Activated T-helper 17 cell treated with anti-CD3 and anti-CD28 coated beads, Interleukin-2, amount 50 U/mL, for 72 hours (primary cell): Measurements from ENCODE around the gene CELSR3. TPM values are rescaled to one million over a fixed set of nuclear protein-coding genes. Genes with fewer than 3 reads are reported as not detected.

Source experiments
- ATAC-seq: fragments of 150-1000 bp; cut with Tn5 transposase; replicated peaks from 2 replicates; pipeline ENCODE4 v1.10.0; 2021; ENCODE audit warnings: mild to moderate bottlenecking, moderate library complexity
- H3K27ac Mint-ChIP-seq: one replicate; pipeline ENCODE4 v1.8.0; 2022; ENCODE audit warnings: mixed read lengths
- H3K27me3 Mint-ChIP-seq: one replicate; pipeline ENCODE4 v1.8.0; 2022; ENCODE audit warnings: mixed read lengths
- H3K36me3 Mint-ChIP-seq: one replicate; pipeline ENCODE4 v1.8.0; 2022; ENCODE audit warnings: low read depth, mild to moderate bottlenecking, mixed read lengths
- H3K4me1 Mint-ChIP-seq: one replicate; pipeline ENCODE4 v1.8.0; 2022; ENCODE audit warnings: mixed read lengths
- H3K4me3 Mint-ChIP-seq: one replicate; pipeline ENCODE4 v1.8.0; 2022; ENCODE audit warnings: mild to moderate bottlenecking, mixed read lengths
- H3K9me3 Mint-ChIP-seq: one replicate; pipeline ENCODE4 v1.8.0; 2022; ENCODE audit warnings: mixed read lengths
- total RNA-seq, 2 donors: library from RNA; stranded (reverse); gene quantifications; one replicate each; pipeline ENCODE4 v1.2.3, GENCODE V29; 2022

CELSR3 gene
- total RNA-seq, 2 donors from 2014 or later = 20.3 to 27.1 TPM

DNA sequence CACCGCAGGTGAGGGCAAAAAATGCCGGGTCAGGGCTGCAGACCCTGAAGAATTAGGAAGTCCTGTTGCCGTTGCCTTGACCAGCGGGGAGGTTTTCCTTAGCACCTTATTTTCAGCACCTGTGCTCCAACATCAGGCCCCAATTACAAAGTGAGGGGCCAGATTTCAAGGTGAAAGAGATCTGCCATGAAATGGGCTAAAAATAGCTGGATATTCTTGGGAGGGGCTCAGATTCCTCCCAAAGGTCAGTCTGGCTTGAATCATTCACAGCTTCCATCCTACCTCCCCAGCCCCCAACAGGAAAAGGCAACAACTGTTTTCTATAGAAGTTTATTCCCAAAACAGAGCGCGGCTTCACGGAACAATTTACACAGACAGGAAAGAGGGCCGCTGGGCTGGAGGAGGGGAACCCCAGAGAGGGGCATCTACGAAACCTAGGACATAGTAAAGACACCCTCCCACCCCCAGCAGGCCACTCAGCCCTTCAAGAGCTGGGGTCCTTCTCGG, 26.5 kb downstream of the CELSR3 start:
- no peaks in the 10 kb centered on the region for H3K27me3 Mint-ChIP-seq
- H3K36me3 Mint-ChIP-seq = peaks cover 25% of the 10 kb centered on the region
- ATAC-seq = no peak
- no peak overlapping the region for H3K27ac Mint-ChIP-seq
- no peaks in the 10 kb centered on the region for H3K9me3 Mint-ChIP-seq
- peaks cover 8% of the 10 kb centered on the region for H3K4me1 Mint-ChIP-seq
- peak overlapping the region; percentile 77 for H3K4me3 Mint-ChIP-seq

DNA sequence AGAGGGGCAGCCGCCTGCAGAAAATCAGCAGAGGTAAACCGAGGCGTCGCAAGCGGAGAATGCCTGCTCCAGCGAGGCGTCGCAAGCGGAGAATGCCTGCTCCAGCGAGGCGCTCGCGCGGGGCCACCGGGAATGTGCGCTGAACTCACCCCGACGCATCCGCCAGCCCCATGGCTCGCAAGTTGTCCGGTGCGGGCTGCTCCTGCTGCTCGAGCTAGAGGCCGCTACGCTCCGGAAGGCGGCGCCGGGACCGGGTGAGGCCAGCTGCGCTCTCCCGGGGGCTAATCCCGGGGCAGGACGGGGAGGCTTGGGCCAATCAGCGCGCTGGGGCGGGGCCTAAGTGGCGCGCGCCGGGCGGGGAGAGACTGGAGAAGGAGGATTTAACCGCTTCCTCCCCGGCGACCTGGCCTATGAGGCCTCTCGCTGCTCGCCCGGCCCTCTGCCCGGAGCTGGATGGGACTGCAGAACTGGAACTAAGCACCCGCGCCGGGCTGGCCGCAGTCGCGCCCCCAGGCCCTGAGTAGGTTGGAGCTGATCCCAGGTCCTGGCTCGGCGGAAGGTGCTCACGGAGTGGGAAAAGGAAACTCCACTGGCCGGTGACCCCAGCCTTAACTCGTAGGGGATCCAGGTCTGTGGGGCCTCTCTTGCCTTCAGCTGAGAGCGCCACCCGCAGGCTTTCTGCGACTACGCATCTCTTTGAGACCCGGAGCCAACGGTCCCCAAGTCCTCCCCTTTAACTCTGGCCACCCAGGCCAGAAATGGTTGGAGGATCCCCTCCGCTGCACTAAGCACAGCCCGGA, 27.3 kb downstream of the CELSR3 start, which contains the start of gene SLC26A6:
Gene SLC26A6, minus strand, starts transcription at position 240 of the 800 bp plus-strand sequence. Its CDS starts 68 bp downstream, at position 172.
- Mint-ChIP-seq H3K4me1 (peaks cover 8% of the 10 kb centered on the region), H3K27ac (peak within 1 kb of the TSS; percentile 58), H3K9me3 (no peaks in the 10 kb centered on the region), H3K36me3 (peaks cover 22% of the 10 kb centered on the region), H3K4me3 (peak within 1 kb of the TSS; percentile 77), H3K27me3 (no peaks in the 10 kb centered on the region)
- ATAC-seq = peak; percentile 98

GRCh38 chr3:48634661-48635221, 27.9 kb downstream of the CELSR3 start:
- no peaks in the 10 kb centered on the region for H3K27me3 Mint-ChIP-seq
- peak overlapping the region; percentile 77 for H3K4me3 Mint-ChIP-seq
- peak overlapping the region; percentile 38 for H3K27ac Mint-ChIP-seq
- H3K4me1 Mint-ChIP-seq = peaks cover 8% of the 10 kb centered on the region
- peak; percentile 13 for ATAC-seq
- H3K9me3 Mint-ChIP-seq = no peaks in the 10 kb centered on the region
- H3K36me3 Mint-ChIP-seq = peaks cover 17% of the 10 kb centered on the region

DNA sequence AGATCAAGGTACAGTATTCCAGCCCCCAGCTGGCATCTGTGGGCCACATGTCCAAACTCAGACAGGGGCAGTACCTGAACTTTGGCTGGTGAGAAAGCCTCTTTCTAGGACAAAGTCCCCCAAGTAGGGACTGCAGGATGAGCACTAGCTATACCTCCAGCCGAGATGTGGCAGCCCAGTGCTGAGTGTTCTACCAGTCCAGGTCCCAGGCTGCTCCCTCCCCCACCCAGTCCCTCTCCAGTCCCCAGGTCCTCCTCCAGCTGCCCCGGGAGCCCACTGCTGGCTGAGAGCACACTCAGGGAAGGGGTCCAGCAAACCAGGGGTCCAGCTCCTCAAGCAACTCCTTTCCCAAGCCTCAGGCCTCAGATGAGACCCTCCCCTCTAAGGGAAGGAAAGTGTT, 28.9 kb downstream of the CELSR3 start:
- peaks cover 4% of the 10 kb centered on the region for H3K4me1 Mint-ChIP-seq

GRCh38 chr3:48633256-48633655, 29.4 kb downstream of the CELSR3 start:
- Mint-ChIP-seq H3K27me3 (no peaks in the 10 kb centered on the region), H3K4me1 (peaks cover 4% of the 10 kb centered on the region), H3K27ac (no peak overlapping the region), H3K9me3 (no peaks in the 10 kb centered on the region), H3K4me3 (no peak overlapping the region), H3K36me3 (peaks cover 25% of the 10 kb centered on the region)
- no peak for ATAC-seq

More for the DNA sequence above, 28.9 kb downstream of the CELSR3 start:
- Mint-ChIP-seq H3K36me3 (peaks cover 20% of the 10 kb centered on the region), H3K4me3 (peak overlapping the region; percentile 77), H3K9me3 (no peaks in the 10 kb centered on the region), H3K27me3 (no peaks in the 10 kb centered on the region), H3K27ac (no peak overlapping the region)
- ATAC-seq = no peak

- Mint-ChIP-seq H3K4me3 (no peak overlapping the region), H3K27me3 (no peaks in the 10 kb centered on the region), H3K4me1 (peaks cover 10% of the 10 kb centered on the region), H3K9me3 (no peaks in the 10 kb centered on the region), H3K36me3 (peaks cover 40% of the 10 kb centered on the region), H3K27ac (no peak overlapping the region)
- no peak for ATAC-seq
Measured at GRCh38 chr3:48631516-48632448, 30.9 kb downstream of the CELSR3 start.

DNA sequence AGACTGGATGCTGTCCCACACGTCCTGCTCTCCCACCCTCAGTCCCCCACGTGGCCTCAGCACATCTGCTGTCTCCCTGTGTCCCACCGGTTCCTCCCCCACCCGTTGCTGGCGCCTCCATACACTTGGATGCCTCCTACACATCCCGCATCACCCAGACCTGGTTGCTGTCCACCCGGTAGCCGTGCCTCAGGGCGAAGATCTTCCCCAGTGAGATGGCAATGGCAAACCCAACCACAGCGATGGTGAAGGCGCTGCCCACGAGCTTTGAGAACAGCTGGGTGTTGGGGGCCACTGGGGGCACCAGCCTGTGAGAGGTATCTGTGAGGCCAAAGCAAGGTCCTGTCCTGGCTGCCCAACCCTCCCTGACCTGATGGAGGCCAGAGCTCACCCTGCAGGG, 31.9 kb downstream of the CELSR3 start:
- H3K27me3 Mint-ChIP-seq = no peaks in the 10 kb centered on the region
- no peak overlapping the region for H3K27ac Mint-ChIP-seq
- peaks cover 10% of the 10 kb centered on the region for H3K4me1 Mint-ChIP-seq
- no peak overlapping the region for H3K4me3 Mint-ChIP-seq
- ATAC-seq = no peak
- no peaks in the 10 kb centered on the region for H3K9me3 Mint-ChIP-seq
- peaks cover 46% of the 10 kb centered on the region for H3K36me3 Mint-ChIP-seq

- Mint-ChIP-seq H3K27ac (no peak overlapping the region), H3K4me1 (peaks cover 10% of the 10 kb centered on the region), H3K4me3 (no peak overlapping the region), H3K36me3 (peaks cover 46% of the 10 kb centered on the region), H3K9me3 (no peaks in the 10 kb centered on the region), H3K27me3 (no peaks in the 10 kb centered on the region)
- no peak for ATAC-seq
Measured at GRCh38 chr3:48630407-48630806, 32.3 kb downstream of the CELSR3 start.

GRCh38 chr3:48629894-48630293, 32.8 kb downstream of the CELSR3 start:
- H3K4me1 Mint-ChIP-seq = peaks cover 10% of the 10 kb centered on the region

DNA sequence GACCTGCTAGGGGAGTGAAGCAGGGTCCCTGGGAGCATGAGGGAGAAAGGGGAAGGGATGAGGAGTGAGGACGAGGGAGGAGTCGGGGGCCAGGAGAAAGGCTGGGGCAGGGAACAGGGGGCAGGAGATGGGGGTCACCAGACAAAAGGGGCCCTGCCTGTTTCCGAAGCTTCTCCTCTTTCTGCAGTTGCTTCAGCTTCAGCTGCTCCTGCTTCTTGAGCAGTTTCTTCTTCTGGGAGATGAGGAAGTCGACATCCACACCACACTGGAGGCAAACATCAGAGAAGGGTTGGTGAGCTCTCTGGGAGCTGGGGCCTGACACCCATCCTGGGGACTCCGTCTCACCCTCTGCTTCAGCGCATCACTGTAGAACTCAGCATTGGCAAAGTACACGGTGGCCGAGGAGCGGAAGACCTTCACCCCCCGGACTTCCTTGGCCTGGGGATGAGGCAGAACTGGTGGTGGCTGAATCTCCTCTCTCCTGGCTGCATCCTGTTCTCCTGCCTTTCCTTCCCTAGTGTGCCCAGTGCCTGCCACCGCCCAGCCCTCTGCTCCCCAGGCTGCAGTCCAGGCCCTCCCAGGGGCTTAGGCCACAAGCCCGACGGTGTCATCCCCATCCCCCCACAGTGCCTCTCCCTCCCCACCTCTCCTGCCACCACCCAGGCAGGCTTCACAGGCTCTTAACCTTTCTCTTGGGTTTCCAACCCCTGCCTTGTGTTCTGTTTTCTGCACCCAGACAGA, 34.2 kb downstream of the CELSR3 start:
- no peak overlapping the region for H3K27ac Mint-ChIP-seq
- no peak for ATAC-seq
- H3K36me3 Mint-ChIP-seq = peaks cover 46% of the 10 kb centered on the region
- H3K9me3 Mint-ChIP-seq = no peaks in the 10 kb centered on the region
- peaks cover 10% of the 10 kb centered on the region for H3K4me1 Mint-ChIP-seq
- no peak overlapping the region for H3K4me3 Mint-ChIP-seq
- no peaks in the 10 kb centered on the region for H3K27me3 Mint-ChIP-seq

More at GRCh38 chr3:48629894-48630293, 32.8 kb downstream of the CELSR3 start:
- Mint-ChIP-seq H3K27me3 (no peaks in the 10 kb centered on the region), H3K36me3 (peaks cover 46% of the 10 kb centered on the region), H3K27ac (no peak overlapping the region), H3K9me3 (no peaks in the 10 kb centered on the region), H3K4me3 (no peak overlapping the region)
- ATAC-seq = no peak

- Mint-ChIP-seq H3K27me3 (no peaks in the 10 kb centered on the region), H3K27ac (no peak overlapping the region), H3K4me1 (peaks cover 6% of the 10 kb centered on the region), H3K36me3 (peaks cover 35% of the 10 kb centered on the region), H3K9me3 (no peaks in the 10 kb centered on the region), H3K4me3 (no peak overlapping the region)
- ATAC-seq = no peak
Measured at GRCh38 chr3:48625600-48625999, 37.1 kb downstream of the CELSR3 start.

- no peak overlapping the region for H3K4me3 Mint-ChIP-seq
- peaks cover 6% of the 10 kb centered on the region for H3K4me1 Mint-ChIP-seq
- H3K36me3 Mint-ChIP-seq = peaks cover 35% of the 10 kb centered on the region
- H3K9me3 Mint-ChIP-seq = no peaks in the 10 kb centered on the region
- H3K27ac Mint-ChIP-seq = peak overlapping the region; percentile 70
- ATAC-seq = no peak
- no peaks in the 10 kb centered on the region for H3K27me3 Mint-ChIP-seq
Measured at GRCh38 chr3:48624767-48625166, 37.9 kb downstream of the CELSR3 start.

GRCh38 chr3:48623851-48624547, 38.7 kb downstream of the CELSR3 start:
- no peak for ATAC-seq
- H3K36me3 Mint-ChIP-seq = peaks cover 29% of the 10 kb centered on the region
- H3K9me3 Mint-ChIP-seq = no peaks in the 10 kb centered on the region
- H3K4me3 Mint-ChIP-seq = no peak overlapping the region
- H3K27ac Mint-ChIP-seq = peak overlapping the region; percentile 70
- no peaks in the 10 kb centered on the region for H3K27me3 Mint-ChIP-seq
- peaks cover 6% of the 10 kb centered on the region for H3K4me1 Mint-ChIP-seq
